ENCODE data around the gene MYBPC1.

MYBPC1 gene

DNA sequence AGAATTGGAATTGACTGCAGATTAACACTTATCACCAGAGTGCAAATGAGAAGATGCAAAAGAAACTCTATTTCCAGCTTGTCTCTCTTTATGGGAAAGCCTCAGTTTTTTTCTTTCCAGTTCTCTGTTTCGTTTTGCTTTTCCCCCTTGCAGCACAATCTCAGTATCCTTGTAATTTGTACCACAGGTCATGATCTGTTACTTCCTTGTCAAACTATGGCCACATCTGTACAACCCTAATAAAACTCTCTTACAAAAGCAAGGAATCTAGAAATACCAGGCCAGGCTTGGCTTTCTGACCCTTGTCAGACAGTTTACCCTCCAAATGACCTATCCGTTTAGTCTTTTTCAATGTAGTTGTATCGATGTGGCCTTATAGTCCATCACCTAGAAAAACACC, 33.9 kb downstream of the MYBPC1 start:
- TF ChIP-seq, protein P1, sequence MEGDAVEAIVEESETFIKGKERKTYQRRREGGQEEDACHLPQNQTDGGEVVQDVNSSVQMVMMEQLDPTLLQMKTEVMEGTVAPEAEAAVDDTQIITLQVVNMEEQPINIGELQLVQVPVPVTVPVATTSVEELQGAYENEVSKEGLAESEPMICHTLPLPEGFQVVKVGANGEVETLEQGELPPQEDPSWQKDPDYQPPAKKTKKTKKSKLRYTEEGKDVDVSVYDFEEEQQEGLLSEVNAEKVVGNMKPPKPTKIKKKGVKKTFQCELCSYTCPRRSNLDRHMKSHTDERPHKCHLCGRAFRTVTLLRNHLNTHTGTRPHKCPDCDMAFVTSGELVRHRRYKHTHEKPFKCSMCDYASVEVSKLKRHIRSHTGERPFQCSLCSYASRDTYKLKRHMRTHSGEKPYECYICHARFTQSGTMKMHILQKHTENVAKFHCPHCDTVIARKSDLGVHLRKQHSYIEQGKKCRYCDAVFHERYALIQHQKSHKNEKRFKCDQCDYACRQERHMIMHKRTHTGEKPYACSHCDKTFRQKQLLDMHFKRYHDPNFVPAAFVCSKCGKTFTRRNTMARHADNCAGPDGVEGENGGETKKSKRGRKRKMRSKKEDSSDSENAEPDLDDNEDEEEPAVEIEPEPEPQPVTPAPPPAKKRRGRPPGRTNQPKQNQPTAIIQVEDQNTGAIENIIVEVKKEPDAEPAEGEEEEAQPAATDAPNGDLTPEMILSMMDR (IDR thresholded peaks at IDR 0.05; ENCODE audit: low read depth, low read length, missing control alignments), result no peak
- no peak overlapping the region for H3K4me3 ChIP-seq (replicated peaks; ENCODE audit: low read depth, low read length)
- DNase-seq (ENCODE audit: extremely low read depth, low read depth), result no peak

DNA sequence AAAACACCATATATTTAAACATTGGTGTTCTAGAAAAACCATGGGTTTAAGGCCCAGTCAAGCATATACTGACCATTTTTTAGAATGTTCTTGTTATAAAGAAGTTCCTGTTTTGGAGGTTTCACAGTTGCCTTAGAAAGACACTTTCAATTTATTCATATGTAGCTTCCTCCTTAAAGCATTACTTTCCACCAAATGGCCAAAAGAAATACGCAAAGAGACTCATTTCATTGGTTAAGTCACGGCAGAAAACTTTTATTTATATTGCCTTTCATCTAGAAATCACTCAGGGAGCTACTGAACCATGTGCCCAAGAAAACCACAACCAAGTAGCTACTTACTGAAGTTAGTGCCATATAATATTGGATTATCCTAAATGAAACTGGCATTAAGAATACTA, 40.0 kb downstream of the MYBPC1 start:
- no peak overlapping the region for H3K4me3 ChIP-seq (replicated peaks; ENCODE audit: low read depth, low read length)
- no peak for DNase-seq (ENCODE audit: extremely low read depth, low read depth)
- TF ChIP-seq, protein P1 (IDR thresholded peaks at IDR 0.05; ENCODE audit: low read depth, low read length, missing control alignments), result no peak

DNA sequence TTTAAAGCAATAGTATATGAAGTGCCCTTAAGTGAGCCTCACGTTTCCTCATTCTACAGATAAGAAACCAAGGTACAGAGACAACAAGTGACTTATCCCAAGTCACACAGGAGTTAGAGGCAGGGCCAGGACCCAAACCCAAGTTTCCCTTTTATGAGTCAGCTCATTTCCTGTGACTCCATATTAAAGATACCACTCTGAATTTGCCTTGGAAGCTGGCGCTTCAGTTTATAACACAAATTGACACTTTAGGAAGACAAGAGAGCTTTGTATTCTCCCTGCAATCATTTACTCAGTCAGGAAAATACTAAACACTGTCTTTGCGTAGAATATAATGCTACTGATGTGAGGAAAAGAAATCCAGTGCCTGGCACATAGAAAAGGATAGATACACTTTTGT, 43.2 kb downstream of the MYBPC1 start:
- TF ChIP-seq, protein P1 (IDR thresholded peaks at IDR 0.05; ENCODE audit: low read depth, low read length, missing control alignments), result no peak
- H3K4me3 ChIP-seq (replicated peaks; ENCODE audit: low read depth, low read length), result no peak overlapping the region
- no peak for DNase-seq (ENCODE audit: extremely low read depth, low read depth)

DNA sequence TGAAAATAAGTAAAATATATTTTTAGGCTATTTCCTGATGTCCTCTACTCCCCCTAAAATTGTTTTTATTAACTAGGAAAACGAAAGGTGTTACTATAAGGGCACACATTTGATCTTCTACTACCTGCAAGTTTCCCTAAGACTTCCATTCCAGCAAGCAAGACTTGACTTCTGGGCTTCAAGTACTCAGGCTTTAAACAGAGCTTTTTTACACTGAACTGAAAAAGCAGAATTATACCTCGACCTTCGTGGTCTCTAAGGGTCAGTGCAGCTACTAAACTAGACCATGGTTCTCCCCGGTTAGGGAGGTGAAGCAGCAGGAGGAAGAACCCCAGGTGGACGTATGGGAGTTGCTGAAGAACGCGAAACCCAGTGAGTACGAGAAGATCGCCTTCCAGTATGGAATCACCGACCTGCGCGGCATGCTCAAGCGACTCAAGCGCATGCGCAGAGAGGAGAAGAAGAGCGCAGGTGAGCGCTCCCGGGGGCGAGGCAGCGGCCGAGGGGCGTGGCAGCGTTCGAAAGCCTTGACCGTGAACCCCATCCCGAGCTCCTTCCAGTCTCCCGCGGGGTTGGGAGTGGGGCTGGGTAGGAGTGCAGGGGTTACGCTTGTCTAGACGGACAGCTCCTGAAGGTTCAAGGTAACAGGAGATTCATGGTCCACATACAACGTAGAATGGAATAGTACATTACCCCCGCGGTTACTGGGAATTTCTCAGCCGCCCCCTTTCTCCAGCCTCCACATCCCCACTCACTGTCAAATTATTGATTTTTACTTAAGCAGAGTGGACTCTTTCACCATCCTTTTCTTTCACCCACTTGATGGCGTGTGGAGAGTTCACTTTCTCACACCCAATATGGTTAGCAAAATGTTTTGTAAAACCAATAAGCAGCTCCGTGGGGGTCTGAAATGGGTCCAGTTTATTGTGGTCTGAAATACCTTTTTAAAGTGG, 47.6 kb downstream of the MYBPC1 start:
- H3K4me3 ChIP-seq (replicated peaks; ENCODE audit: low read depth, low read length), result no peak overlapping the region
- TF ChIP-seq, protein P1 (IDR thresholded peaks at IDR 0.05; ENCODE audit: low read depth, low read length, missing control alignments), result no peak
- DNase-seq (ENCODE audit: extremely low read depth, low read depth), result no peak

DNA sequence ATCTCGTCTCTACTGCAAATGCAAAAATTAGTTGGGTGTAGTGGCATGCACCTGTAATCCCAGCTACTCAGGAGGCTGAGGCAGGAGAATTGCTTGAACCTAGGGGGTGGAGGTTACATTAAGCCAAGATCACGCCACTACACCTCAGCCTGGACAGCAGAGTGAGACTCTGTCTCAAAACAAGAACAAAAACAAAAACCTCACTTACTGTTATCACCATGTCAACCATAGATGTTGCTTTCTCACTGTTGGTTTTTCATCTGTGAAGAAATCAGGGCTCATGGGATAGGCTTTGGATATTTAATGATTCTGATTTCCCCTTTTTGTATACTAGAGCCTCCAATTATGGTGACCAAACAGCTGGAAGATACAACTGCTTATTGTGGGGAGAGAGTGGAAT, 52.9 kb downstream of the MYBPC1 start:
- H3K4me3 ChIP-seq (replicated peaks; ENCODE audit: low read depth, low read length), result no peak overlapping the region
- no peak for DNase-seq (ENCODE audit: extremely low read depth, low read depth)
- TF ChIP-seq, protein P1 (IDR thresholded peaks at IDR 0.05; ENCODE audit: low read depth, low read length, missing control alignments), result no peak

DNA sequence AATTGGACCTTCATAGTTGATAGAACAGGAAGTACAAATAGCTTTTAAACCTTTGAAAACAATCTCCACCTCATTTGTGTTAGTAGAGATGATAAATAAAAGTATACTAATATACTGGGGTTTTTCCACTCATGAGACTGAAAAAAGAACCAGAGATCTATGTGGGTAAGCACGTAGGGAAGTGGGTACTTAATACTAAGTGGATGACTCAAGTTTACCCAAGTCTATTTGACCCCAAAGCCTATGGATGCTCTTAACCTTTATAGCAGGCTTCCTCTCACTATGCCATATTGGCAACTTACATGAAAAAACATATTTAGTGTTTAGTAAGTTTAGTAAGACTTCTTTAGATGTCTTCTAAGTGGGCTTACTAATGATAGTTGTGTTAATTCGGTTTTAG, 53.4 kb downstream of the MYBPC1 start:
- no peak for DNase-seq (ENCODE audit: extremely low read depth, low read depth)
- H3K4me3 ChIP-seq (replicated peaks; ENCODE audit: low read depth, low read length), result no peak overlapping the region
- TF ChIP-seq, protein P1 (IDR thresholded peaks at IDR 0.05; ENCODE audit: low read depth, low read length, missing control alignments), result no peak
